GM19438 (cell line): ENCODE data around the gene CRYBG1.
"Not testable (repeated sequence)": the region's sequence is repeated elsewhere in the genome, so short reads cannot be mapped to it uniquely, and the experiment has no call there.

Source experiments
- ATAC-seq: cut with Tn5 transposase; IDR thresholded peaks from one replicate; pipeline ENCODE4 v1.9.1; 2021; ENCODE audit warnings: low read depth; ENCODE audit not compliant: unreplicated experiment

CRYBG1 gene

DNA sequence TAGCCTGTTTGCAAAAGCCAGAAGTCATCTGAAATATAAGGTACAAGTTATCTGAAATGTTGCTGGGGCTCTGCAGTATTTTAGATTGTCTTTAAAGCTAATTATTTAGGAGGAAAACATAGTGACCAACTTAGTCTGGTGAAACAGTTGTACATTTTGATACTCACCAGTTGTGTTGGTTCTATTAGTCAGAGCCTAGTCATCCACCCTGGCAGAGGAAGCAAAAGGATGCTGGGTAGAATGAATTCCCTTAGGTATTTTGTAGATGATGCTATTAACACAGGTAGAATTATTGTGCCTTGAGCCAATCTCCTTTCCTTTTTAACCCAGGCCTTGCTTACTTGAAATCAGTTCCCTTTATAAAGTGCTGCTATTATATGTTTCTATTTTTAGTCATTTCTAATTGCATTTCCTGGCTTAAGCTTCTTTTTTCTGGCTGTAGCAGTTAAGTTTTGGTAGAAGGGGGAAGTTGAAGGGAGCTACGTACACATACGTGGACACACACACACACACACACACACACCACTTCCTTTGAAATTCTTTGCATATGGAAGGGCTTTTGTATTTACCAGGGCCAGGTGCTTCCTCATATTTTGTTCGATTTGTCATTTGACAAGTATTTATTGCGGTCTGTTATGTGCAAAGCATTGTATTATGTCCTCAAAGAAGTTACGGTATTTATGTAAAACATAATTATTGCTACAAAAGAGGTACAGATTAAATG is 186.3 kb downstream of the CRYBG1 start:
- ATAC-seq, result no peak

DNA sequence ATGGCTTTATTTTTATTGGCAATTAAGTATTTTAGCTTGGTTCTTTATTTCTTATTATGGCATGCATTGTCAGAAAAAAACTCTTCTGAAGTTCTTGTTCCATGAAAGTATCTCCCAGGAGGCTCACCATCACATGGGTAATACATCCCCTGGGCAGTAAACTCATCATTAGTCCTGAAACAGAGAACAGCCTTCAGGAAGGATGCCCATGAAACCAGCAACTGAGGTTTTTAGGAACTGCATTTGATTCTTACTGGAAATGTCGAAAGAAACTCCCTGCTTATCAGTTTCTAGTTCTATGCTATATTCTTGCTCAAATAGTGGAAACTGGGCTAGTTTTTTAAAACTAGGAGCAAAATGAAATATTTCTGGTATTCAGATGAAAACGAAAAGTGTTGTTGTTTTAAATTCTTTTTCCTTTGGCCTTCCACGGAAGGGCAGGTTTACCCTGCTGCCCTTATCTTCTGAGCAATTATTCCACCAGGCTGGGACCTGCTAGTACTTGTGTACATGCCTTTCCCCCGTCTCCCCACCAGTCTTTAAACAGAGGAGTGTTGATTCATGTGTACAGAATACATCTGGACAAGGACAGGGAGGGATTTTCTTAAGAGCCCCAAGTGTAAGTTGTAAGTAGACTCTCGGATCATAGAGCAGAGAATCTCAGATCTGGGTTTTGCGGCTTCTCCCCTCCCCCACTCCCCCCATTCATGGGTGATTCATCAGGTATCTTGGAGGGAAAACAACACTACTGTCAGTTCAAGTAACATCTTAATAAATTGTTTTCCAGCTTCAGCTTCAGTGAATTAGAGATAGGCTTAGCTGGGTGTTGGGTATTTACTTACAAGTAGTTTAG is 187.3 kb downstream of the CRYBG1 start:
- no peak for ATAC-seq

DNA sequence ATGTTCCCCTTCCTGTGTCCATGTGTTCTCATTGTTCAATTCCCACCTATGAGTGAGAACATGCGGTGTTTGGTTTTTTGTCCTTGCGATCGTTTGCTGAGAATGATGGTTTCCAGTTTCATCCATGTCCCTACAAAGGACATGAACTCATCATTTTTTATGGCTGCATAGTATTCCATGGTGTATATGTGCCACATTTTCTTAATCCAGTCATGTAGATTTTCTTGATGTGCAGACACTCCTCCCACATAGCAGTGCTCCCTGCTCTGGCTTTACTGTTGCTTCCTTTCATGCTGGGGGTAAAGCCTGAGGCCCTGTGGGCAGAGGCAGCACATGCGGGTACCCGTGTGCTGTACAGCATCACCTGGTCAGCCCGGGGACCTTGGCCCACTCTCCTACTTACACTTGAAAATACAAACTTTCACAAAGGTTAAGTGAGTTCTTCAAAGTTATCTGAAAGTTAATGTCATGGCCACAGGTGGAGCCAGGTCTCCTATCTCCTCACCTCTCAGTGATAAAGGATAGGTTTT is 188.5 kb downstream of the CRYBG1 start:
- ATAC-seq, result not testable (repeated sequence)

DNA sequence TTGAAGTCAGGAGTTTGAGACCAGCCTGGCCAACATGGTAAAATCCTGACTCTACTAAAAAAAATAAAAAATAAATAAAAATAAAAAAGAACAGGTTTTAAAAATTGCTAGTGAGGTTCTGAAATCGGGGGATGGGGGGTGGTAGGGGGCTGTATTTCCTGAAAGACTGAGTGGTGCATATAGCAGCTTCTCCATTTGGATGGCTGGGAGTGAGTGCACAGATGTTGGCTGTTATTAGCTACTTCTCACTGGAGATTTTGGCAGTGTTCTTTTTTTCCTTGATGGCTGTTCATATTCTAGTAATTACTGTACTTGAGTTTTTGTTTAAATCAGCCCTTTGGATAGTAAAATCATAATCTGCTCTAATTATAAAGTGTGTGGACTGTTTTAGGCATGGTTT is 189.0 kb downstream of the CRYBG1 start:
- ATAC-seq, result no peak

DNA sequence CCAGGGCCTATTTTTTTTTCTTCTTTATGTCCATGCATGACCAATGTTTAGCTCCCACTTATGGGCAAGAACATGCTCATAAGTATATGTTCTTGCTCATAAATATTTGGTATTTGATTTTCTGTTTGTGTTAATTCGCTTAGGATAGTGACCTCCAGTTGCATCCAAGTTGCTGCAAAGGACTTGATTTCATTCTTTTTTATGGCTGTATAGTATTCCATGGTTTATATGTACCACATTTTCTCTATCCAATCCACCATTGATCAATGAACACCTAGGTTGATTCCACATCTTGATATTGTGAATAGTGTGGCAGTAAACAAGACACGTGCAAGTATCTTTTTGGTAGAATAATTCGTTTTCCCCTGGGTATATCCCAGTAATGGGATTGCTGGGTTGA is 190.6 kb downstream of the CRYBG1 start:
- ATAC-seq, result no peak

DNA sequence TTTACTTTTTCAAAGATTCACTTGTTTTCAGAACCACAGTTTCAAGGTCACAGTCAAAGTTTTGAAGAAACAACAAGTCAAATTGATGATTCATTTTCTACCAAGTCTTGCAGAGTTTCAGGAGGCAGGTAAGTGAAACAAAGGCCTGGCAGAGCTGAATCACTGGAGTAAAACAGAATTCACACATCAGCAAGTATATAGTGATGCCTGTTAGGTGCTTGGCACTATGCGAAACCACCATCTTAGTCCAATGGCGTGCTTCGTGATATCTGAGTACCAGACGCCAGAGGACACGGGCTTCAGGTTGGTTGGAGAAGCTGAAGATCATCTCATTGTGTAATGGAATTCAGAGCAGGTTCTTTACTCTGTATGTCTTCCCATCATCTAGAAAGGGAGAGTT is 192.9 kb downstream of the CRYBG1 start:
- ATAC-seq, result no peak

DNA sequence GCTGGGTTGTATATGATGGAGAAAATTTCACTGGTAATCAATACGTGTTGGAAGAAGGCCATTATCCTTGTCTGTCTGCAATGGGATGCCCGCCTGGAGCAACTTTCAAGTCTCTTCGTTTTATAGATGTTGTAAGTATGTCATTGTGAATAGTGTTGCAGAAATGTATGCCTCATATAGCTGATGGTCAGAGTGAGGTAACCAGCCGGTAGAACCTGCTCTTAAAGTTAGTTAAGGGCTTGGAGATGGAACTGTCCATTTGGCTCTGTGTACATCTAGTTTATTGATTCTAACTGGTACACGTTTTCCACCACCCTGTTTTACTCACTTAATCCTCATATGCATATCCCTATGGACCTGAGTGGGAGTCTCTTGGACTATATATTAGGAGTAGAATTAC is 195.2 kb downstream of the CRYBG1 start:
- ATAC-seq, result no peak

DNA sequence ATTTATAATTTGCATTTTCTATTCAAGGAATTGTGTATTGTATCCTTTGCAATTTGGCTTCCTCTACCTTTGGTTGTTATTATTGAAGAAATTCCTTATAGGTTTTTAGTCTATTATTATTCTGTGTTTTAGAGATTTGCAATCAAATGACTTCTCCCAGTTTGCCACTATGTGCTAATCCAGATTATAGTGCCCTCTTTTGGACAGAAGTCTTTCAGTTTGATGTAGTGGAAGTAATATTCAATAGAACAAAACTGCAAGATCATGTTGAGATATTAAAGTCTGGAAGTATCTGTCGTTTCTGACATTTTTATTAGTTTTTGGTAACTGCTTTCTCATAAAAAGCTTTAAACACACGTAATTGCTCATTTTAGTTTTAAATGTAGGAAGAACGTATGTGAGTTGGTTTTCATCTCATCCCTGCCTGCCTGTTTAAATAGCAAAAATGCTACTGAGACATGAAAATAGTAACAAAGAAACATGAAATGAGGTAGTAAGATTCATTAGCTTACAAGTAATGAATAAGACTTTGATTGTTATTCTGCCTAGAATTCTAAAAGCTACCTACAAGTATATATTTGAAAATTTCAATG is 195.9 kb downstream of the CRYBG1 start:
- no peak for ATAC-seq

DNA sequence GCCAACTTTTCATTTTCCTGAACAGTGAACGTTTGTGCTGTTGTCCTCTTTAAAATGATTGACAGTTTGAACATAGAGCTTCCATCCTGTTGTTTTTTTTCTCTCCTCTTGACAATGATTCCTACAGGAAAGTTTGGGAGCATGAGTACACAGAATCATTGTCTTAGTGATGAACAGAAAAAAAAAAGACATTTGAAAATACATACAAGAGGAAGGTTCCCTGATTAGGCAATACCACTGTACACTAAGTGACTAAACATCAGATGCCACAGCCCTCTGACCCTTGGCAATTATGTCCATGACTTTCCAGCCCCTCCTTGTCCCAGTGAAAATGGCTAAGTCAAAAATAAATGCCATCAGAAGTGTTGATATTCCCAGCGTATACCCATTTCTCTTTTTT is 197.3 kb downstream of the CRYBG1 start:
- ATAC-seq, result no peak

DNA sequence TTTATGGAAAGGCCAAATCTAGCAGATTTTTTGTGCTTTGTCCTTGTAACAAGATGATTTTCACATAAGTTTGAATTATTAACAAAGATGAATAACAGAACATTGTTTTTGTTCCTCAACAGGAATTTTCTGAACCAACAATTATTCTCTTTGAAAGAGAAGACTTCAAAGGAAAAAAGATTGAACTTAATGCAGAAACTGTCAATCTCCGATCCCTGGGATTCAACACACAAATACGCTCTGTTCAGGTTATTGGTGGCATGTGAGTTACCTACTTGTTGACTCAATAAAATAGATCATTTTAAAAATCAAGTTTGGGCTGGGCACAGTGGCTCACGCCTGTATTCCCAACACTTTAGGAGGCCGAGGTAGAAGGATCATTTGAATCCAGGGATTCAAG is 197.8 kb downstream of the CRYBG1 start:
- no peak for ATAC-seq

DNA sequence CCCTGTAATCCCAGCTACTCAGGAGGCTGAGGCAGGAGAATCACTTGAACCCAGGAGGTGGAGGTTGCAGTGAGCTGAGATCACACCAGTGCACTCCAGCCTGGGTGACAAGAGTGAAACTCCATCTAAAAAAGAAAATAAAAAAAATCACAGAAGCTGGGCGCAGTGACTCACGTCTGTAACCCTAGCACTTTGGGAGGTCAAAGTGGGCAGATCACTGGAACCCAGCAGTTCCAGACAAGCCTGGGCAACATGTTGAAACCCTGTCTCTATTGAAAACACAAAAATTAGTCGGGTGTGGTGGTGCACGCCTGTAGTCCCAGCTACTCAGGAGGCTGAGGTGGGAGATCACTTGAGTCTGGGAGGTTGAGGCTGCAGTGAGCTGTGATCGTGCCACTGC is 199.1 kb downstream of the CRYBG1 start:
- not testable (repeated sequence) for ATAC-seq

DNA sequence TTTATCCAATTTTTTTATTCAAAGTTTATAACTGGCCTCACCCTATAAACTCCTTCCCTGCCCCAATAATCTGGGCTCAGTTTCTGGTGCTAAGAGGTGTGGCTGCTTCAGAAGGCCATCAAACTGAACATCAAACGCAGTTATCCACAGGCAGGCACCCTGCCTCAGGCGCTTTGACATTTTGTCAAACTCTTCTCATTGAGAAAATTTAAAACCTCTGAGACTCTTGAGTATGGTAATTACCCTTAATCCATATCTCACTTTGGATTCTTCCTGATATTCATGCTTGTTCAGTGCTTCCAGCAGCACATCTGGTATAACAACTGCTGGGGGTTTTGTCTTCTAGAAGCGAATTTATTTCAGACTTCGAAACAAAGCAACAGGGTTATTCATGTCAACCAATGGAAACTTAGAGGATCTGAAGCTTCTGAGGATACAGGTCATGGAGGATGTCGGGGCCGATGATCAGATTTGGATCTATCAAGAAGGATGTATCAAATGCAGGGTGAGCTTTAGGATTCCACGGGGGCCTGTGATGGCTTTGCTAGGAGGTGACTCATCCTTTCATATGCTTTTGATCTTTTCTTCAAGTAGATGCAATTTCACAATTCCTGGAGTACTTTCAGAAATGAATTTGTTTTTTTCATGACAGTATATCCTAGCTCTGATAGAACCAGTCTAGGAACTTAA is 200.6 kb downstream of the CRYBG1 start:
- ATAC-seq, result no peak

DNA sequence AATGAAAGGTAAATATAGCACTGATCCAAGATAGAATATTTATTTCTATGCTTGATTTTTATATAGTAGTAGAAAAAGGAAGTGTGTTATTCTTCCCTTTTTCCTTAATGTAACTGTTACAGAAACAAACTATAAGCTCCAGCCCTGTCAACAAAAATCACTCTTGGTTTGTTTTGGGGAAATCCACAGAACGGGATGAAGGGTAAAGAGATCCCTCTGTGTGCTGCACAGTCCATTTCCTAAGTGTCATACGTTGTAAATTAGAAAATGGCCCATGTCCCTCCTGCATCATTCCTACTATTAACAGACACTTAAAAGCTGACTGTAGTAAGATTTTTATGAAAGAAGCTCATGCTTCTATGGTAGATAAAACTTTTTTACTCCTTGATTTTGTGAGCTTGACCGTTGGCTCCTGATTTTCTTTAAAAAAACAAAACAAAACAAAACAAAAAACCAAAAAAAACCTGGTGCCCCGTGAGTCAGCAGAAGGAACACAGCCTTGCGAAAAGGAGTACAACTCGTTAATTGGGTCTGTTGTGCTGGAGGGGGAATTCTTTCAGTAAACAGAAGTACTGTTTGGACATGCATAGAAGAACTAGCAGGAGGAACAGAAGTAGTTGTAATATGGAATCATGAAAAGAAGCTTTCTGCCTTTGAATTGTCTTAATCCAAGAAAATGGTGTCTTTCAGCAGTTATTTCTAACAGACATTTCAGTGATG is 201.3 kb downstream of the CRYBG1 start:
- no peak for ATAC-seq

DNA sequence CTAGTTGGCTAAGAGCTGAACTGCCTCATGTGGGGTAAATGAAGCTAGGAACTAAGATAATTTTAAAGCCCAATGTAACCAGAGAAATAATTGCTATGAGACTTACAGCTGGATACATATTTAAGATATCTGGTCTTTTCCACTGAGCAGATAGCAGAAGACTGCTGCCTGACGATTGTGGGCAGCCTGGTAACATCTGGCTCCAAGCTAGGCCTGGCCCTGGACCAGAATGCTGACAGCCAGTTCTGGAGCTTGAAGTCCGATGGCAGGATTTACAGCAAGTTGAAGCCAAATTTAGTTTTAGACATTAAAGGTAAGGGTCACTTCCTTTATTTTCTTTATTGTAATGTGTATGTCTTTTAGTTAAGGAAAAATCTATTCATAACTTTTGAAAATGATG is 203.1 kb downstream of the CRYBG1 start:
- no peak for ATAC-seq

DNA sequence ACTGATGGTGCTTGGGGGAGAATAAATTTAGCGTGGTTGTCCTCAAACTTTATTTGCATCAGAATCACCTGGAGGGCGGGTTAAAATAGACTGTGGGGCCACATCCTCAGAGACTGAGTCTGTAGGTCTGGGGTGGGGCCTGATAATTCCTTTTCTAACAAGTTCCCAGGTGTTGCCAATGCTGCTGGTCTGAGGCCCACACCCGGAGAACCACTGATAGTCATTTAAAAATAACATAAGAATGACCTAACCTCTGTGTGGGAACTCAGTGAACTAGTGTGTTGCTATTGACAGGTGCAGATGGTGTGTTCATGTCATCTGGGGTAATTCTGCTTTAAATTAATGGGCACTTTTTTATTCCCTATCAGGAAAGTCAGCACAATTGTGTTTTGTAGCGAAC is 204.0 kb downstream of the CRYBG1 start:
- ATAC-seq, result no peak

DNA sequence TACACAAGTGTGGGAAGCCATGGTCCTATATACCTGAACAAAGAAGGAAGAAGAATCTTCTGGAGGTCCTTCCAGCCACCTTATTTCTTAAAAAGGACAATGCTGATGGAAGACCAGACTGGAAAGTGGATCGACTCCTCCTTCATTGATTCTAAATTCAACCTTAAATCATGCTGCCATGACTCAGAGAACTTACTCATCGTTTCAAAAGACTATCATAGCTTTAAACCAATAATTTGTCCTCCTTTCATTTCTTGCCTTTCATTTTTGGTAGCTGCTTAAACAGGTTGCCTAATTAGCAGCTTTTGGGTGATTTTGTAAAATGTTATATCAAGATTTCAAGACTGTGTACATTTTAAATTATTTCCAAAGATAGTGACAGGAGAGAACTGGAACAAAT is 208.0 kb downstream of the CRYBG1 start:
- no peak for ATAC-seq

DNA sequence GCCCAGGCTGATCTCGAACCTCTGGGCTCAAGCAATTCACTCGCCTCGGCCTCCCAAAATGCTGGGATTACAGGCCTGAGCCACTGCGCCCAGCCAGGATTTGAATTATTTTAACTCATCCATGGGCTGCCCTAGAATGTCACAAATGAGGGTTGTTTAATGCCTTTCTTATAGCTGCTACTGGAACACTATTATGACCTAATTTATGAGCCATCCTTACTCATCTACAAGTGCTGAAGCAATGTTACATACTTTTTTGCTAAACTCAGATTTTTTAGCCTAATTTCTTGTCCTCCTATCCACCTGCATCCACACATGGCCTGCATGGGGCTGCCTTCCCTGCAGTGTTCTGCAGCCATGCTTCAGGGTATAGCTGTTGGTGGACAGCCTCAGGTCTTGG is 208.9 kb downstream of the CRYBG1 start:
- ATAC-seq, result no peak

DNA sequence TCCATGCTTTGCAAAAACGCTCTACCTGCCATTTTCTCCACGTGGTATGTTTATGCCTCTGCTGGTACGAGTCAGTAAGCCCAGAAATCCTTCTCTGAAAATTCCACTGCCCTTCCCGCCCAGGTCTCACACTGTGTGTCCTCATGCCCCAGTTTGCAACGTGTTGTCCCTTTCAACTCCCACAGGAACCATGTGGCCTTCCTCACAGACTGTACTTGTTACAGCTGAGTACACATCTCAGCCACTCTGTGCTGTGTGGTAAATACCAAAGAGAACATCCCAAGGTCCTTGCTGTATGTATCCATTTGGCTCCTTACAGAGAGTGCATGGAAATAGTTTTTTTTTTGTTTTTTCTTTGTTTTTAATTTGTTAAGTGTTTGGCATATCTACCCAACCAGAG is 211.9 kb downstream of the CRYBG1 start:
- no peak for ATAC-seq

DNA sequence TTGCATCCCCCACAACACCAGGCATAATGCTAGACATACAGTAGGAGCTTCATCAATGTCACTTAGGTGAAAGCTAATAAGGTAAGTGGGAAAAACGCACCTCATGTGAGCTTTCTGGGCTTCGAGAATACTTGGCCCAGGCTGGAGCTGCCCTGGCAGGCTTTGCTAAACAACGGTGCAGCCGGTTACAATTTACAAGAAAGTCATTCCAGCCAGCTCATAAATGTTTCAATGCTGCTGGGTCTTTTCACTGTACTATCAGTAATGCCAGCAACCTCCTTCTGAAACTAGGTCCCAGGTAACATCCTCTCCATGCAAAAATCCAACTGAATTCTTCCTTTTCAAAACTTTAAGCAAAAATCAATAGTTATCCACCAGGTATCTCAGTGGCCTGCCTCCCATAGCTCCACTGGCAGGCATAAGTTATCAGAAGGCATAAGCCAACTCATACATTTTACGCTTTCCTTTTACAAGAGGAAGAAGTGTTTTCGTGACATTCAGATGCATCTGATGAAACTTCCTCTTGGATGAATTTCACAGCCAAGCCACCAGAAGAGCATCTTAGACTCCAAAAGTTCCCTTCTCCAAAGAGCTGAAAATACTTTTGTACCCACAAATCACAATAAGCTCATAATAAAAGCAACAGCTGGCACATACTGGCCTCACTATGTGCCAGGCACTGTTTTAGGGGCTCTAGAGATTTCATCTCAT is 212.5 kb downstream of the CRYBG1 start:
- no peak for ATAC-seq
